Gastroesophageal sphincter (tissue), 3 donors: Measurements from ENCODE around the gene OTUD3.
"Not testable (repeated sequence)": the region's sequence is repeated elsewhere in the genome, so short reads cannot be mapped to it uniquely, and the experiment has no call there.

Source experiments
- CTCF ChIP-seq, 4 experiments: fragments of 200-600 bp in 2 of 4; fragments of 450-650 bp in 2 of 4; sonication (generic) in 1 of 4; IDR thresholded peaks; one replicate each; pipeline ENCODE4 v1.5.1; 2017 to 2019; ENCODE audit warnings: antibody characterized with exemption in 4 of 4, mild to moderate bottlenecking in 2 of 4, moderate library complexity in 2 of 4
- EP300 ChIP-seq: sonication (generic); formaldehyde crosslinking; IDR thresholded peaks from one replicate; pipeline ENCODE4 v1.6.1; 2017; ENCODE audit warnings: antibody characterized with exemption, mild to moderate bottlenecking
- POLR2A ChIP-seq, 2 donors: fragments of 450-650 bp; IDR thresholded peaks; one replicate each; pipeline ENCODE4 v1.6.1; 2017; ENCODE audit warnings: antibody characterized with exemption in 2 of 2, mild to moderate bottlenecking in 2 of 2, moderate library complexity in 1 of 2
- POLR2AphosphoS5 ChIP-seq: sonication (generic); formaldehyde crosslinking; IDR thresholded peaks from one replicate; pipeline ENCODE4 v1.6.1; 2017; ENCODE audit warnings: antibody characterized with exemption

DNA sequence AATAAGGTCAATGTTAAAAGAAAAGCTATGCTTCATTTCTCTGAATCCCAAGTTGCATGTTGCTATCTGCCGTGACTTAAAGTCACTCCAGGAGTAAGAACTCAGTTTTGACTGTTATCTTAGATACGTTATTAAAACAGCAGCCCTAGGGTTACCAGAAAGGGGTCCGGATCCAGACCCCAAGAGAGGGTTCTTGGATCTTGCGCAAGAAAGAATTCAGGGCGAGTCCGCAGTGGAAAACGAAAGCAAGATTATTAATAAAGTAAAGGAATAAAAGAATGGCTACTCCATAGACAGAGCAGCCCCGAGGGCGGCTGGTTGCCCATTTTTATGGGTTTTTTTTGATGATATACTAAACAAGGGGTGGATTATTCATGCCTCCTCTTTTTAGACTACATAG is 34.9 kb upstream of the OTUD3 start:
- not testable (repeated sequence) for TF ChIP-seq POLR2A (IDR thresholded peaks at IDR 0.05); CTCF (IDR thresholded peaks at IDR 0.05); POLR2AphosphoS5; EP300
